ENCODE measurements around the gene GRM1.

GRM1 gene

GRCh38 chr6:146281651-146282362 is 252.9 kb downstream of the GRM1 start:
- DNase-seq = no peak

- DNase-seq = no peak
Observed at GRCh38 chr6:146282837-146283236, 254.0 kb downstream of the GRM1 start.

GRCh38 chr6:146284311-146284710 is 255.4 kb downstream of the GRM1 start:
- DNase-seq = no peak

GRCh38 chr6:146286961-146287360 is 258.1 kb downstream of the GRM1 start:
- DNase-seq = no peak

GRCh38 chr6:146287691-146288369 is 259.0 kb downstream of the GRM1 start:
- DNase-seq = no peak

- DNase-seq = peak; percentile 81
Observed at GRCh38 chr6:146289816-146290588, 261.1 kb downstream of the GRM1 start.

GRCh38 chr6:146290589-146290901 is 261.7 kb downstream of the GRM1 start:
- DNase-seq = no peak

- no peak for DNase-seq
Observed at GRCh38 chr6:146292506-146292905, 263.6 kb downstream of the GRM1 start.

GRCh38 chr6:146295695-146296094 is 266.8 kb downstream of the GRM1 start:
- no peak for DNase-seq

GRCh38 chr6:146297815-146298214 is 269.0 kb downstream of the GRM1 start:
- DNase-seq = no peak

GRCh38 chr6:146300521-146300920 is 271.7 kb downstream of the GRM1 start:
- DNase-seq = no peak

GRCh38 chr6:146301764-146302163 is 272.9 kb downstream of the GRM1 start:
- DNase-seq = peak; percentile 42

GRCh38 chr6:146302994-146303393 is 274.1 kb downstream of the GRM1 start:
- DNase-seq = no peak

- DNase-seq = peak; percentile 77
Observed at GRCh38 chr6:146304181-146304580, 275.3 kb downstream of the GRM1 start.

- peak; percentile 70 for DNase-seq
Observed at GRCh38 chr6:146305092-146305491, 276.2 kb downstream of the GRM1 start.

GRCh38 chr6:146305951-146306350 is 277.1 kb downstream of the GRM1 start:
- DNase-seq = no peak

GRCh38 chr6:146310628-146311027 is 281.8 kb downstream of the GRM1 start:
- no peak for DNase-seq

GRCh38 chr6:146311079-146311478 is 282.2 kb downstream of the GRM1 start:
- no peak for DNase-seq

GRCh38 chr6:146312608-146313007 is 283.7 kb downstream of the GRM1 start:
- DNase-seq = no peak

- no peak for DNase-seq
Observed at GRCh38 chr6:146315381-146316174, 286.7 kb downstream of the GRM1 start.

- DNase-seq = no peak
Observed at GRCh38 chr6:146316175-146316495, 287.3 kb downstream of the GRM1 start.

- DNase-seq = no peak
Observed at GRCh38 chr6:146331013-146331412, 302.2 kb downstream of the GRM1 start.

- DNase-seq = peak; percentile 13
Observed at GRCh38 chr6:146335336-146335735, 306.5 kb downstream of the GRM1 start.

Measured in suppressor macrophage treated with lipopolysaccharide for 4 hours (primary cell).